GM12878 (cell line): ENCODE results near the gene MTFR1L.

Source experiments
- BACH1 ChIP-seq: fragments of 450-650 bp; IDR thresholded peaks from 2 replicates; pipeline ENCODE4 v1.6.1; 2017; ENCODE audit warnings: mild to moderate bottlenecking, borderline replicate concordance
- CTCF ChIP-seq, 3 experiments: IDR thresholded peaks in 2 of 3; conservative IDR thresholded peaks in 1 of 3; 2 replicates each; pipeline ENCODE4 v1.5.1; 2011; ENCODE audit warnings: low read depth in 3 of 3, low read length in 3 of 3, mild to moderate bottlenecking in 3 of 3, control low read depth in 2 of 3, moderate library complexity in 2 of 3, inconsistent platforms in 1 of 3, mixed read lengths in 1 of 3; ENCODE audit not compliant: control insufficient read depth in 2 of 3, insufficient read depth in 1 of 3; ENCODE audit errors: extremely low read depth in 1 of 3
- EGR1 ChIP-seq, 2 experiments: IDR thresholded peaks; 1 replicate in 1 of 2; 2 replicates in 1 of 2; pipeline ENCODE4 v1.6.1; 2011 to 2012; ENCODE audit warnings: low read depth in 2 of 2, low read length in 2 of 2, borderline replicate concordance in 1 of 2, mild to moderate bottlenecking in 1 of 2, moderate library complexity in 1 of 2
- EZH2 ChIP-seq: IDR thresholded peaks from 2 replicates; pipeline ENCODE4 v1.6.1; 2012; ENCODE audit warnings: low read depth, mild to moderate bottlenecking, control low read depth, inconsistent platforms, low read length, borderline replicate concordance; ENCODE audit not compliant: control insufficient read depth
- HCFC1 ChIP-seq: fragments of 150-350 bp; IDR thresholded peaks from 2 replicates; pipeline ENCODE4 v1.6.1; 2014; ENCODE audit warnings: low read length
- NR2C2 ChIP-seq: IDR thresholded peaks from 2 replicates; pipeline ENCODE4 v1.6.1; 2011; ENCODE audit warnings: borderline replicate concordance, low read depth; ENCODE audit not compliant: control insufficient read depth, insufficient read length
- POLR2A ChIP-seq: IDR thresholded peaks from 2 replicates; pipeline ENCODE4 v1.6.1; 2011; ENCODE audit warnings: low read depth, mild to moderate bottlenecking, low read length
- POLR2AphosphoS5 ChIP-seq: IDR thresholded peaks from 2 replicates; pipeline ENCODE4 v1.6.1; 2011; ENCODE audit warnings: mild to moderate bottlenecking, low read length, inconsistent platforms
- RCOR1 ChIP-seq: conservative IDR thresholded peaks from 2 replicates; pipeline ENCODE4 v1.6.1; 2012; ENCODE audit warnings: low read depth, low read length, improper control_type of control experiment
- SP1 ChIP-seq: IDR thresholded peaks from one replicate; pipeline ENCODE4 v1.6.1; 2011; ENCODE audit warnings: low read depth, low read length
- ZBTB33 ChIP-seq: fragments of 450-650 bp; IDR thresholded peaks from 2 replicates; pipeline ENCODE4 v1.6.1; 2017; ENCODE audit warnings: mild to moderate bottlenecking

- no peak for TF ChIP-seq NR2C2
- TF ChIP-seq EZH2, result no peak
- TF ChIP-seq POLR2AphosphoS5, result no peak
- TF ChIP-seq POLR2A, result no peak
- no peak for TF ChIP-seq HCFC1
- TF ChIP-seq ZBTB33, result no peak
- TF ChIP-seq BACH1, result no peak
- TF ChIP-seq SP1, result no peak
- TF ChIP-seq CTCF (IDR thresholded peaks at IDR 0.05 in 2 of 3, conservative IDR thresholded peaks at IDR 0.05 in 1 of 3; ENCODE audit: control insufficient read depth in 2 of 3, extremely low read depth in 1 of 3, insufficient read depth in 1 of 3, low read depth in 3 of 3, low read length in 3 of 3), result no peak
- no peak for TF ChIP-seq RCOR1
- no peak for TF ChIP-seq EGR1 (IDR thresholded peaks at IDR 0.05; ENCODE audit: borderline replicate concordance in 1 of 2, low read depth in 2 of 2, low read length in 2 of 2)
Observed at GRCh38 chr1:25869909-25870606, 50.3 kb downstream of the MTFR1L start.
